Erythroblast (primary cell): Measurements from ENCODE around the gene HIPK2.

Experiments
- GATA1 ChIP-seq: IDR thresholded peaks from 2 replicates; pipeline ENCODE4 v1.6.1; 2011; ENCODE audit warnings: low read depth, mild to moderate bottlenecking, control low read depth, low read length, moderate library complexity
- POLR2A ChIP-seq: IDR thresholded peaks from 2 replicates; pipeline ENCODE4 v1.6.1; 2011; ENCODE audit warnings: mild to moderate bottlenecking, low read length

GRCh38 chr7:139726485-139726869 is 51.3 kb downstream of the HIPK2 start:
- TF ChIP-seq POLR2A (no peak), GATA1 (no peak)
